IPS-18c (cell line): Measurements from ENCODE around the gene AGA.

ENCODE experiments used
- H3K4me3 ChIP-seq: 2 replicates; pipeline ENCODE4 v1.7.0; 2013; ENCODE audit warnings: low read depth, mild to moderate bottlenecking, low read length, moderate library complexity; ENCODE audit not compliant: insufficient read depth
- H3K9me3 ChIP-seq: one replicate; pipeline ENCODE4 v1.6.1; 2013; ENCODE audit warnings: mild to moderate bottlenecking, low read length, moderate library complexity; ENCODE audit not compliant: control insufficient read depth, insufficient read depth

AGA gene

DNA sequence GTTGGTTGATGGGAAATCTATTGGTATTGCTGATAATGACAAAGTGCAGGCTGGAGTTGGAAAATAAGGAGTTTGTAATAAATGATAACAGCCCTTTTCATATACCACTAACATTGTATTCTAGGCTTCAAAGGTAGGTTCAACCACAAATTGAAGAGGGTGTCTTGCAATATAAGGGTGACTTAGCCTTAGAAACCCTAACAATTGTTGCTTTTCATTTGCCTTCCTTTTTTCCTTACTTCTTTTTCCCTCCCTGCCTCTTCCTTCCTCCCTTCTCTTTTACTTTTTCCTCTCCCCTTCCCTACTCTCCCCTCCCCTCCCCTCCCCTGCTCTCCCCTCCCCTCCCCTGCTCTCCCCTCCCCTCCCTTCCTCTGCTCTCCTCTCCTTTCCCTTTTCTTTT lies 10.9 kb upstream of the AGA start:
- no peaks in the 10 kb centered on the region for H3K9me3 ChIP-seq
- H3K4me3 ChIP-seq, result no peak overlapping the region

DNA sequence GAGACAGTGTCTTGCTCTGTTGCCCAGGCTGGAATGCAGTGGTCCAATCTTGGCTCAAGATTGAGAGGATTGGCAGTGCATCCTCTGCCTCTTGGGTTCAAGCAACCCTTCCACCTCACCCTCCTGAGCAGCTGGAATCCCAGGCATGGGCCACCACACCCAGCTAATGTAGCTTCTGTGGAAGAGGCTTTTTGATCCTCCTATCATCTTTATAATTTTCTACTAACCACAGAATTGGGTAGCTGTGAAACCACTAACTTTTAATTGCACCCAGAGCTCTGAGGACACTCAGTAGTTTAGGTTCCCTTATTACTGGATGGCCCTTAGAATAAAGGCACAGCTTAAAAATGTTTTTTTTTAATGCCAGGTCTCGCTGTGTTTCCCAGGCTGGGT lies 8.9 kb upstream of the AGA start:
- no peak overlapping the region for H3K4me3 ChIP-seq
- H3K9me3 ChIP-seq, result no peaks in the 10 kb centered on the region

DNA sequence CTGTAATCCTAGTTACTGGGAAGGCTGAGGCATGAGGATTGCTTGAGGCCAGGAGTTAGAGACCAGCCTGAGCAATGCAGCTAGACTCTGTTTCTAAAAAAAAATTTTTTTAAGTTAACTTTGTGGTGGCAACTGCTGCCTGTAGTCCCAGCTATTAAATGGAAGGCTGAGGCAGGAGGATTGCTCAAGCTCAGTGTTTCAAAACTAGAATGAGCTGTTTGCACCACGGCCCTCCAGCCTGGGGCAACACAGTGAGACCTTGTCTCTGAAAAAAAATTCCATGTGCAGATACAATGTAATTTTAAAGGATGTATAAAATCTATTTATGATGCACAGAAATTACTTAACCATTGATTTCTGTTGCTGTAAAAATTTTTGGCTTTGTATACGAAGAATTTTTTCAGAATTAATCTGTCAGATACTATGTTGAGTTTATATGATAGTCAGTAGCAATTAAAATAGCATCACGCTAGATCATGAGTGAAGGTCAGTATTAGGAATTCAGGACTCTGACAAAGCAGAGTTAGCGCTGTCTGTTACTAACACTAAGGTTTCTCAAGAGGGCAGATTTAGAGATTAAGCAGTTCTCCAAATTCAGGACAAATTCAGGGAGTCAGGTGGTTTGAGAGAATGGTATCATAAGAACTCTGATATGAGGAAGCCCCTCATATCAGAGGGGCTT lies 8.3 kb upstream of the AGA start:
- no peak overlapping the region for H3K4me3 ChIP-seq
- H3K9me3 ChIP-seq, result no peaks in the 10 kb centered on the region

DNA sequence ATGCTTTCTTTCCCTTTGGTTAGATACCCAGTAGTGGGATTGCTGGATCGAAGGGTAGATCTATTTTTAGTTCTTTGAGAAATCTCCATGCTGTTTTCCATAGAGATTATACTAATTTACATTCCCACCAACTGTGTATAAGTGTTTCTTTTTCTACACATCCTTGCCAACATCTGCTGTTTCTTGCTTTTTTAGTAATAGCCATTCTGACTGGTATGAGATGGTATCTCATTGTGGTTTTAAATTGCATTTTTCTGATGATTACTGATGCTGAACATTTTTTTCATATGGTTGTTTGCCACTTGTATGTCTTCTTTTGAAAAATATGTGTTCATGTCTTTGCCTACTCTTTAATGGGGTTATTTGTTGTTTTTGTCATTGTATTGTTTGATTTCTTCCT lies 6.6 kb upstream of the AGA start:
- Histone ChIP-seq H3K9me3 (peaks cover 2% of the 10 kb centered on the region), H3K4me3 (no peak overlapping the region)

DNA sequence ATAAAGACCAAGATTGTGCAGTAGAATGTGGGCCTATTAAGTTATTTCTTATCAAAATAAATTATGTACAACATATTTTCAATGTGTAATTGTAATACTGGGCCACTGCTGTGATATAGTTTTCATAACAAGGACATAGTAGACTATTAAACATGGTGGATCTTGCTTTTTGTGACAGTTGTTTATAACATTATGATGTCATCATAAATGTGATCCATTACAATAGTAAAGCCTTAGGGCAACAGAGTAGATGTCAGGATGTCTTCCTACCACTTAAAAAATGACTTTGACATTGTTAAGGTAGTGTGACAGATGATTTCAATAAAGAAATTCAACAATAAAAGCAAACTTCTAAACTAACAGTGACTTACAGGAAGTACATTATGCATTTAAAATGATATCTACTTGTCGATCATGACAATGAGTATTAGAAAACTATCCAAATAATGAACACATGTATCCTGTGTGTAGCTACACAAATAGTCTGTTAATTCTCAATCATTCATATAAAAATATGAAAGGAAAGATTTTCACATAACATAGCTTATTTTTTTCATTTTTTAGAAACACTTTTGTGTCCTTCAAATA lies 5.3 kb upstream of the AGA start:
- Histone ChIP-seq H3K9me3 (peaks cover 2% of the 10 kb centered on the region), H3K4me3 (no peak overlapping the region)

DNA sequence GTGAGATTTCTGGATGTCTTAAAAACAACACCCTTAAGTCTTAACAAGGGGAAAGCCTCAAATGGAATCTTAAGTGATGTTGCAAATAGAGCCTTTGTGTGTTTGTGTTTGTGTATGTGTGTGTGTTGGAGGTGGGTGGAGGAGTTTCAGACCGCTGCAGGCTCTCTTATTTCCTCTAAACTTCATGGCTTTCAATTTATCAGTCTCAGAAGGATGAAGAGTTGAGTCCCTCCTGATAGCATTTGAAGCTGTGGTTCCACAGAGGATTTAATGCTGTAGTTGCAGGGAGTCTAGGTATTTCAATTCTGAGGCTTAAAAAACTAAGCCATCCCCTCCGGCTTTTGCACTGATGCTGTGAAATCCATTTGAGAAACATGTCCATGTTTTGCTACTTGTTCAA lies 4.3 kb upstream of the AGA start:
- Histone ChIP-seq H3K9me3 (peaks cover 2% of the 10 kb centered on the region), H3K4me3 (peak overlapping the region; percentile 11; the same call in 1 of the 2 replicates)

DNA sequence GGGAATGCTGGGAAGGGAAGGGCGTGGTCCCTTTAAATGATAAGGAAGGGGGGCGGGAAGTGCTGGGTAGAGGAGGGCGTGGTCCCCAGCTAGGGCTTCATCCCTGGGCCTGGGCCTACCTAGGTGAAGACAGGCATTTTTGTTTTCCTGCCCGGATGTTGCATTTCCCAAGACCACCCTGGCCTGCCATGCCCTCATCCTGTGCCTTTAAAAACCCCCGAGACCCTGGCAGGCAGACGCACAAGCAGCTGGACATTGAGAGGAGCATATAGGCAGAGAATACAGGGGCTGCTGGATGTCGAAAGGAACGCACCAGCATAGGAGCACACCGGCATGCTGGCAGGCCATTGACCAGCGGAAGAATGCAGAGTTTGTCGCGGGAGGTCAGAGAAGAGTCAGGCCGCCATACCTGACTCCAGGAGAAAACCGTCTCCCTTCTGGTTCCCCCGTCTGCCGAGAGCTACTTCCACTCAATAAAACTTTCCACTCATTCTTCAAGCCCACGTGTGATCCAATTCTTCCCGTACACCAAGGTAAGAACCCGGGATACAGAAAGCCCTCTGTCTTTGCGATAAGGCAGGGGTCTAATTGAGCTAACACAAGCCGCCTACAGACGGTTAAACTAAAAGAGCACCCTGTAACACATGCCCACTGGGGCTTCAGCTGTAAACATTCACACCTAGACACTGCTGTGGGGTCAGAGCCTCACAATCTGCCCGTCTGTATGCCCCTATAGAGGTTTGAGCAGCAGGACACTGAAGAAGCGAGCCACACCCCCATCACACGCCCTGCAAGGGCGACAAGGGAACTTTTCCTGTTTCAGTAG lies 2.9 kb upstream of the AGA start:
- Histone ChIP-seq H3K9me3 (peaks cover 2% of the 10 kb centered on the region), H3K4me3 (peak overlapping the region; percentile 65)

DNA sequence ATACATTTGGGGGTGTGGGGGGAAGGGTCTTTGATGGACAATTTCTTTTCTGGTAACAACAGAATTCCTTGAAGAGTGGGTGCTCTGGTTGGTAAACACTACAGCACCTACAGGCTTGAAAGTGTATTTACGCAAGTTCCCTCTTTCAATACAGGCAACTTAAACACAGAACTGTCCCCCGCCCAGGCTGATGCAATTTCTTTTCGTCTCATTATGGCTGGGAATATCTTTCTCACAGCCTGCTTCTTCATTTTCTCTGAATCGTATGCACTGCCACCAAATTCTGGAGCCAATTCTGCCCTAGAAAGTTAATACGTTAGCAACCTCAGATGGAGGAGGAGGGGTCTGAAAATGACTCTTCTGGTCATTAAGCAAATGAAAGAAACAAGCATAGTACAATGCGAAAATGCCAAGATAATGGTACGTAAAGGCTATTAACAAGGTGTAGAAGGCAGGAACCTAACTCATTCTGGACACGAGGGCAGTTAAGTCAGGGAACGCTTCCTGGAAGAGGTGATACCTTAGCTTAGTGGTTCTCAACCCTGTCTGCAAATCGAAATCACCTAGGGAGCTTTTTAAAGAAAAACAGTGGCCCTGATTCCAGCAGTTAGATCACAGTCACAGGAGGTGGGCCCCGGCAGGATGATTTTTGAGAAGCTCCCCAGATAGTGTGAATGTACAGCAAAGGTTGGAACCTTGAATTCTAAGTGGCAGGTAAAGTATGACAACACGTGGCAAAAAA lies 1.0 kb downstream of the AGA start:
- peak overlapping the region; percentile 81 for H3K4me3 ChIP-seq
- H3K9me3 ChIP-seq, result peaks cover 2% of the 10 kb centered on the region

DNA sequence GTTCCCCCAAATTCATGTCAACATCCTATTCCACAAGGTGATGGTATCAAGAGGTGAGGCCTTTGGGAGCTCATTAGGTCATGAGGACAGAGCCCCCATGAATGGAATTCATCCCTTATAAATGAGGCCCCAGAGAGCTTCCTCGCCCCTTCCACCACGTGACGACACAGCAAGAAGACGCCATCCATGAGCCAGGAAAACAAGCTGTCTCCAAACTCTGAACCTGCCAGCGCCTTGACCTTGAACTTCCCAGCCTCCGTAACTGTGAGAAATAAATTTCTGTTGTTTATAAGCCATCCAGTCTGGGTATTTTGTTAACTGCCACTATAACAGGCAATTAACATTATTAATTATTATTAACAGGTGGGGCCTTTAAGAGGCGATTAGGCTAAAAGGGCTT lies 5.8 kb downstream of the AGA start:
- no peaks in the 10 kb centered on the region for H3K9me3 ChIP-seq
- no peak overlapping the region for H3K4me3 ChIP-seq

DNA sequence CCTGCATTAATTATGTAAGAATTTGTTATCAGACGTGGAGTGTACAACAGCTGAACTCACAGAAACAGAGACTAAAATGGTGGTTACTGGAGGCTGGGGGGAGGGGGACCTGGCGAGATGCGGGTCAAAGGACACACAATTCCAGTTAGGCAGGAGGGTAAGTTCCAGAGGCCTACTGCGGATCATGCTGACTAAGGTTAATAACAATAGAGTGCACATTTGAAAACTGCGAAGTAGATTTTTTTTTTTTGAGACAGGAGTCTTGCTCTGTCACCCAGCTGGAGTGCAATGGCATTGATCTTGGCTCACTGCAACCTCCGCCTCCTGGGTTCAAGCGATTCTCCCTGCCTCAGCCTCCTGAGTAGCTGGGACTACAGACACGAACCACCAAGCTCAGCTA lies 7.6 kb downstream of the AGA start:
- Histone ChIP-seq H3K4me3 (no peak overlapping the region), H3K9me3 (no peaks in the 10 kb centered on the region)

DNA sequence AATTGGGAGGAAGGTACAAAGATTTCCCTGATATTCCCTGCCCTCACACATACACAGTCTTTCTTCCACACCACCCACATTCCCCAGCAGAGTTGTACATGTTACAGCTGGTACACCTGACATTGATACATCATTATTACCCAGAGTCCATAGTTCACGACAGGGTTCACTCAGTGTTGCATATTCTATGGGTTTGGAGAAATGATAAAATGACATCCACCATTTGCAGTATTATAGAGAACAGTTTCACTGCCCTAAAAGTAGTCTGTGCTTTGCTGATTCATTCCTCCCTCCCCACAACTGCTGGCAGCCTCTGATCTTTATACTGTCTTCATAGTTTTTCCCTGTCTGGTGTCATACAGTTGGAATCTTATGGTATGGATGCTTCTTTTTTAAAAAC lies 15.0 kb downstream of the AGA start:
- no peaks in the 10 kb centered on the region for H3K9me3 ChIP-seq
- H3K4me3 ChIP-seq, result no peak overlapping the region

DNA sequence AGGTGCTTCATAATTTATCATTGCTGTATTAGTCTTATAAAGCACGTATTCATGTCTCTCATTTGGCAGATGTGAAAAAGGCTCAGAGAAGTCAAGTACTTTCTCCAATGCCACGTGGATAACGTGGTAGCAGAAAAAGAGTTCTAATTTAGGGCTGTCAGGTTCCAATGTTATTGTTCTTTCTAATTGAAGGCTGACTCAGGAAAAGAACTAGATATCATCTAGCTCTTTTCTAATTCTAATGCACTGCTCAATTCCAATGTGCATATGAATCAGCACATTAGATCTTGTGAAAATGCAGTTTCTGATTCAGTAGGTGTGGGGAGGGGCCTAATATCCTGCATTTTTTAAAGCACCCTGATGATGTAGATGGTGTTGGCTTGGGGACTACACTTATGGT lies 22.8 kb downstream of the AGA start:
- Histone ChIP-seq H3K4me3 (no peak overlapping the region), H3K9me3 (peaks cover 5% of the 10 kb centered on the region)

DNA sequence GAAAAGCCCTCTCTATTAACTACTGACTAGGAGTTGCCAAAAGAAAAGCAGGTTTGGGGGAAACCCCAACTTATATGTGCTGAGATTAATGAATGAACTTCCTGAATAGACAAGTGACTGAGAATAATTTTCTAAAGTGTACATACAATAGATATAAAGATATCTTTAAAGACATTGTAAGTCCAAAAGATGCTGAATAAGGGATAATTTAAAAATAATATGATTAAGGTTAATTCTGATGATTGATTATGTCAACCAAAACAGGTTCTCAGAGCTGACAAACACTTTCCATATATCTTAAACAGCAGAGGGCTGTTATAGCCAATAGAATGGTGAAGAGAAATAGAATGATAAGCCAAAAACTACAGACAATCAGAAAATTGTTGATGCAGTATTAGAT lies 28.6 kb downstream of the AGA start:
- Histone ChIP-seq H3K9me3 (peaks cover 5% of the 10 kb centered on the region), H3K4me3 (no peak overlapping the region)

DNA sequence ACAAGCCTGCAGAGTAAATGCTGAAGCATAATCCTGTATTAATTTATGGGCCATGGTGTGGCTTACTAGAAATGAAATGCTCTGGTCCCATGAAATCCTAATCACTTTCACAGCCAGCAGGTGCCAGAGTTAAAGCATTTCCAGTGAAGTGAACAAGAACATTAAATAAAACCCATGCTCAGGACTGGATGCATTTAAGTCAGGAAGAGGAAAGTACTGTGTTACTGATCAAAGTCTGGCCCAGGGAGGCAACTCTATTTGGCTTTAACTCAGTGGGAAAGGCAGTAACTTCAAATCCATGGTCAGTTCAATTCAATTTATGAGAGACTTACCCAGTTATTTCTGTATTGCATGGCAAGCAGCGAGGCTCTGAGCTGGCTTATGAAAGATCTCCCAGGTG lies 29.2 kb downstream of the AGA start:
- Histone ChIP-seq H3K9me3 (peaks cover 5% of the 10 kb centered on the region), H3K4me3 (no peak overlapping the region)

DNA sequence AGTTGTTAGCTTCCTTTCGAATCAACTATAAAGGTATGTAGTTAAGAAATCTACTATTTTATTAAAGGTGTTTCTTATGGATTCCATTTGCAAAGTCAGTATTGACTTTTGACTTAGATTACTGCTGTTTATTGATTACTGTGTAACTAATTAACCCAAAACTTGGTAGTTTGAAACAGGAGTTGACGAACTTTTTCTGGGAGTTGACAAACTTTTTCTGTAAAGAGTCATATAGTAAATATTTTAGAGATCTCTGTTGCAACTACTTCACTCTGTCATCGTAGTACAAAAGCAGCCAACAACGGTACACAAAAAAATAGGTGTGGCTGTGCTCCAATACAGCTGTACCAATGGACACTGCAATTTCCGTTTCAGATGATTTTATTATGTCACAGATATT lies 30.2 kb downstream of the AGA start:
- Histone ChIP-seq H3K4me3 (no peak overlapping the region), H3K9me3 (peaks cover 5% of the 10 kb centered on the region)

DNA sequence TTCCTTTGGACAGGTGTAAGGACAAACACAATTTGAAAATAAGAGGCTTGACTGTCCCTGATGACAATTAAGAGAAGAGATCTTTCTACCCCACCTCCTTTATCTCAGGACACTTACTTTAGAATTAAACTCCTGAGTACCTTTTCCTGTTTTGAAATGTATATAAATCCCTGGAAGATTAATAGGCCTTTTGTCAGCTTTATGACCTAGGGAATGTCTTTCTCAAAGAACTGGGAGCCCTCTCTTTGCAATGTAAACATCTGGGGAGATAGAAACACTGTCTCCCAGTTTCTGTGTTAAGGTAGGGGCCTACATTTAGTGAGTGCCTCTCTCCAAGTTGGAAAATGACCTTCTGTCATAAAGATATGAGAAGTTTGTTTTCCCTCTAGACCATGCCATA lies 31.7 kb downstream of the AGA start:
- peaks cover 2% of the 10 kb centered on the region for H3K9me3 ChIP-seq
- H3K4me3 ChIP-seq, result no peak overlapping the region

DNA sequence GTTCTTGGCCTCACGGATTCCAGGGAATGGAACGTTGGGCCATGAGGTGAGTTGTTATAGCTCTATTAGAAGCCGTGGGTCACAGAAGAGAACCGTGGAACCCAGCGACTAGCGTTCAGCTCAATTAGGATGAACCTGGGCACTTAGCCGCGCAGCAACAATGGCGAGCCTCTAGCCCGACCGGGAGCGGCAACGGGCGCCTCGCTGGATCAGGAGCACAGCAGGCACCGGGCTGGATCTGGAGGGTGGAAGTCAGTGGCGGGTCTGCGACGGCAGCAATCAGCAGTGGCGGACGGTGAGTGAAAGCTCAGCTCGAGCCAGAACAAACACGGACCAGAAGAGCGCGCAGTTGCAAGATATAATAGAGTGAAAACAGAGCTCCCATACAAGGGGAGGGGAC lies 34.2 kb downstream of the AGA start:
- Histone ChIP-seq H3K9me3 (no peaks in the 10 kb centered on the region), H3K4me3 (no peak overlapping the region)

DNA sequence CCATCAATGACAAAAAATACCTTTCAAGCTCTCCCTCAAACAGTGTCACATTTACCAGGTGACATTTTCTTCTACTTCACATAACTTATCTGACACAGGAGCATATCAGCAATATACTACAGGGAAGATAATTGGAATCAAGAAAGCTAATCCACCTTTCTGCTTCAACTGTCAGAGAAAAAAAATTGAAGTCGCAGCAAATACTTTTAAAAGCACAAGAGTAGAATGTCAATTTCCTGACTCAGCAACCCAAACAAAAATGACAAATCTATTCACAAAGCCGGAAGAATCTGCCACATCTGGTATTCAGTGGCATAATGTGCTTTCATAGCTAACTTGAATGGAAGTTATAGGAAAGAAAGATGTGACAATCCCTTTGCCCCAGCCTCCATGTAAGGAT lies 36.7 kb downstream of the AGA start:
- Histone ChIP-seq H3K9me3 (no peaks in the 10 kb centered on the region), H3K4me3 (no peak overlapping the region)
